Measurements from ENCODE around the gene RAB43. TPM values are rescaled to one million over a fixed set of nuclear protein-coding genes. Genes with fewer than 3 reads are reported as not detected.
A peak's percentile ranks its signal among the peaks of the same experiment; 100 is the strongest.
"Not testable (repeated sequence)": the region's sequence is repeated elsewhere in the genome, so short reads cannot be mapped to it uniquely, and the experiment has no call there.

The RAB43 gene
- total RNA-seq, 1 donor from 2014 or later: 5.1 TPM

GRCh38 chr3:129104051-129104450 lies 17.6 kb downstream of the RAB43 start:
- ATAC-seq (ENCODE audit: poor library complexity) (no peak), DNase-seq (no peak)
- intact Hi-C loops (cut with DNase I): no loop called here

GRCh38 chr3:129103296-129103695 lies 18.3 kb downstream of the RAB43 start:
- intact Hi-C loops (cut with DNase I): no loop called here
- DNase-seq (no peak), ATAC-seq (ENCODE audit: poor library complexity) (no peak)

- no peak for DNase-seq
These were observed 20.1 kb downstream of the RAB43 start for GRCh38 chr3:129101370-129102138.

GRCh38 chr3:129100274-129100673 lies 21.3 kb downstream of the RAB43 start:
- DNase-seq (no peak), ATAC-seq (ENCODE audit: poor library complexity) (no peak)
- intact Hi-C loops (cut with DNase I): no loop called here

More at GRCh38 chr3:129101370-129102138, 20.1 kb downstream of the RAB43 start:
- intact Hi-C loops (cut with DNase I): no loop called here
- ATAC-seq (ENCODE audit: poor library complexity): peak; percentile 77

GRCh38 chr3:129095285-129095684 lies 26.3 kb downstream of the RAB43 start:
- ATAC-seq (ENCODE audit: poor library complexity) (no peak), DNase-seq (no peak)
- intact Hi-C loops (cut with DNase I): loop anchor here (10.0 kb wide), 1 partner anchor 120 kb away; no protein-coding TSS in a partner anchor

DNA sequence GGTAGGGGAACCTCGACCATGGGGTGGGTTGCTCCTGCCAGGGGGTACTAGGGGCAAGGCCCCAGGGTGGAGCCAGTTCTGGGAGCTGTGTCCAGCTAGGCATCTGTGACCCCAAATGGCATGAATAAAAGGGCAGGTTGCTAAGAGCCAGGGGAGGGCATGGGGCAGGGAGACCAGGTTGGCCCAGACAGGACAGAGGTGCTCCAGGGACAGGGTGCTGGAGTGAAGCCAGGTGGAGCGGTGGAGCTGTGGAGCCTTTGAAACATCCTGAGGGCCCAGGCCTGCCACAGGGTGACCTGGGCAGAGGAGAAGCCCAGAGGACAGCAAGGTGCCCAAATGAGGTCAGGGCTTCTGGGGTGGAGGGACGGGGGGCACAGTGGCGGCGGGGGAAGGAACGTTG lies 33.3 kb downstream of the RAB43 start:
- ATAC-seq (ENCODE audit: poor library complexity): peak; percentile 60
- DNase-seq; intact Hi-C loops (cut with DNase I): not testable (repeated sequence)

GRCh38 chr3:129087904-129088303 lies 33.7 kb downstream of the RAB43 start:
- DNase-seq; intact Hi-C loops (cut with DNase I): not testable (repeated sequence)
- ATAC-seq (ENCODE audit: poor library complexity): peak; percentile 91

GRCh38 chr3:129087138-129087702 lies 34.4 kb downstream of the RAB43 start:
- intact Hi-C loops (cut with DNase I): no loop called here
- peak; percentile 67 for DNase-seq
- peak; percentile 67 for ATAC-seq (ENCODE audit: poor library complexity)

GRCh38 chr3:129085818-129086217 lies 35.8 kb downstream of the RAB43 start:
- no peak for DNase-seq
- intact Hi-C loops (cut with DNase I): no loop called here
- no peak for ATAC-seq (ENCODE audit: poor library complexity)

DNA sequence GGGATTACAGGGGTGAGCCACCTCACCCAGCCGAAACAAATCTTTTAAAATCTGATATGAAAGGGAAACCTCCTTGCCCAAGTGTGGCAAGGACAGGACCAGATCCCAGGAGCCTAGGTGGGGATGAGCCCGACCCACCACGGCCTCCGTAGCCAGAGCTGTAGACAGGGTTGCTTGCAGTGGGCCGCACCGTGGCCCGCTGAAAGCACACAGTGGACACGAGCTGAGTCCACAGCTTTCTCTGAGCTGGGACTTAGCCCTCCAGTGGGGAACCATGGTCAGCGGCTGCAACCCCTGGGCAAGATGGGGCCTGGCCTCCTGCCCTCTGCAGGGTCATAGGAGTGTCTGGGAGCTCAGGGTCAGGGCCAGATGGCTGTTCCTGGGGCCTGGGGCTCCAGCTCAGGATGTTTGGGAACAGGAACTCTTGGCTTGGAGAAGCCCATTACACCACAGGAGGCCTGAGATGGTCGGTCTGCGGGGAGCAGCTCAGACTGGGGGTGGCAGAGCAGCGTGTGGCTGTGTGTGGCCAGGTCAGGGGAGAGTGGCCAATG lies 36.4 kb downstream of the RAB43 start:
- intact Hi-C loops (cut with DNase I): no loop called here
- DNase-seq (no peak), ATAC-seq (ENCODE audit: poor library complexity) (no peak)

DNA sequence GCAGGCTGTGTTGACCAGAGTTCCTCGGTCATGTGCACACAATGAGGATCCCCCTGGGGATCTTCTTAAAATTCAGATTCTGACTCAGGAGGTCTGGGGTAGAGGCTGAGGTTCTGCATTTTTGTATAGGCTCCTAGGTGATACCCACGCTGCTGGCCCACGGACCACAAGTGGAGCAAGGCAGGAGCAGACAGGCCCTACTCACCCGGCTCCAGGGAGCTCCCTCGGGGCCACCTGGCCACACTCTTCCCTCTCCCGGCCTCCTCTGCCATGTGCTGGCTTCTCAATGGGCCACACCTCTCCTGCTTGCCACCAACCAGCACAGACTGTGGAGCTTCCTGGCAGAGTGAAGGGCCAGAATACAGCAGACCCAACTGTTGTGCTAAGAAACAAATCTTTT lies 37.1 kb downstream of the RAB43 start:
- DNase-seq: no peak
- intact Hi-C loops (cut with DNase I): no loop called here

DNA sequence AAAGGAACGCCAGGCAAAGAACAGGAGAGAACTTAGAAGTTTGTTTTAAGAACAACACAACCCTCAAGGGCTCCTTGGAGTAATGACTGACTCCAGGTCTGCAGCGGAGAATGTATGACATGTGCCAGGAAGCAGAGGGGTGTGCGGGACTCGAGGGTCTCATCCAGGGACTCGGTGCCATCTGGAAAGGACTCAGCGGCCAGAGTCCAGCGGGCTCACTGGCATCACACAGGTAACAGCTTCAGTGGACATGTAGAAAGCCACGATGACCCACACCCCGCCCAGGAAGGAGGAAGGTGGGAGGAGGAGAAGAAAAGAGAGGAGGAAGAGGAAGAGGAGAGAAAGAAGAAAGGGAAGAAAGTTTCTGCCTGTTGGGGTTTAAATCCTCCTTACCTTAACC lies 39.6 kb downstream of the RAB43 start:
- ATAC-seq (ENCODE audit: poor library complexity) (no peak), DNase-seq (no peak)
- intact Hi-C loops (cut with DNase I): no loop called here

More for the DNA sequence above, 37.1 kb downstream of the RAB43 start:
- ATAC-seq (ENCODE audit: poor library complexity): no peak

- ATAC-seq (ENCODE audit: poor library complexity) (no peak), DNase-seq (no peak)
- intact Hi-C loops (cut with DNase I): no loop called here
These were observed 40.1 kb downstream of the RAB43 start for GRCh38 chr3:129081503-129081902.

GRCh38 chr3:129078510-129078909 lies 43.1 kb downstream of the RAB43 start:
- ATAC-seq (ENCODE audit: poor library complexity) (peak; percentile 49), DNase-seq (no peak)
- intact Hi-C loops (cut with DNase I): no loop called here

DNA sequence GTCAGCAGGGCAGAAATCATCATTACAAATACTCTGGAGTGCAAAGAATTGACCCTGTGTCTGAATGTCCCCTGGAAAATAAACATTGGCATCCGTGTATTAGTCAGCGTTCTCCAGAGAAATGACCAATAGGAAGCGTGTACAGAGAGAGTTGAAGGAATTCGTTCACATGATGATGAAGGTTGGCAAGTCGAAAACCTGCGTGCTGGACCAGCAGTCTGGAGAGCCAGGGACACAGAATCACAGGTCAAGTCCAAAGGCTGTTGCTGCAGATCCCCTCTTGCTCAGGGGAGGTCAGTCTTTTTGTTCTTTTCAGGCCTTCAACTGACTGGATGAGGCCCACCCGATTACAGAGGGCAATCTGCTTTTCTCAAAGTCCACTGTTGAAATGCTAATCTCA lies 44.4 kb downstream of the RAB43 start:
- intact Hi-C loops (cut with DNase I): no loop called here
- no peak for ATAC-seq (ENCODE audit: poor library complexity)
- no peak for DNase-seq

GRCh38 chr3:129070086-129070885 lies 51.3 kb downstream of the RAB43 start:
- DNase-seq (no peak), ATAC-seq (ENCODE audit: poor library complexity) (no peak)
- intact Hi-C loops (cut with DNase I): no loop called here

DNA sequence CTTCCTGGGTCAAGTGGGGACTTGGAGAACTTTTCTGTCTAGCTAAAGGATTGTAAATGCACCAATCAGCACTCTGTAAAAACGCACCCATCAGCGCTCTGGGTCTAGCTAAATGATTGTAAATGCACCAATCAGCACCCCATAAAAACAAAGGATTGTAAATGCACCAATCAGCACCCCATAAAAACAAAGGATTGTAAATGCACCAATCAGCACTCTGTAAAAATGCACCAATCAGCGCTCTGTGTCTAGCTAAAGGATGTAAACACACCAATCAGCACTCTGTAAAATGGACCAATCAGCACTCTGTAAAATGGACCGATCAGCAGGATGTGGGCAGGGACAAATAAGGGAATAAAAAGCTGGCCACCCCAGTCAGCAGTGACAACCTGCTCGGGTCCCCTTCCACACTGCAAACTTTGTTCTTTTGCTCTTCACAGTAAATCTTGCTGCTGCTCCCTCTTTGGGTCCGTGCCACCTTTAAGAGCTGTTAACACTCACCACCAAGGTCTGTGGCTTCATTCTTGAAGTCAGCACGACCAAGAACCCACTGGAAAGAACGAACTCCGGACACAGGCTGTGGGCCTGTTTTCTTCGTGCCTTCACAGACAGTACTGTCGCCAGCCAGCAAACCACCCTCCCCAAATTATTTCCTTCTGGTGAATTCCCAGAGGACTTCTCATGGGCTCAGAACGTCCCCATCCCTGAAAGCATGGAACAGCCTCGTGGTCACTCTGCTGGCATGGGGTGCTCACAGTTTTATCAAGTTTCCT lies 52.1 kb downstream of the RAB43 start:
- DNase-seq: peak; percentile 13
- intact Hi-C loops (cut with DNase I); ATAC-seq (ENCODE audit: poor library complexity): not testable (repeated sequence)

DNA sequence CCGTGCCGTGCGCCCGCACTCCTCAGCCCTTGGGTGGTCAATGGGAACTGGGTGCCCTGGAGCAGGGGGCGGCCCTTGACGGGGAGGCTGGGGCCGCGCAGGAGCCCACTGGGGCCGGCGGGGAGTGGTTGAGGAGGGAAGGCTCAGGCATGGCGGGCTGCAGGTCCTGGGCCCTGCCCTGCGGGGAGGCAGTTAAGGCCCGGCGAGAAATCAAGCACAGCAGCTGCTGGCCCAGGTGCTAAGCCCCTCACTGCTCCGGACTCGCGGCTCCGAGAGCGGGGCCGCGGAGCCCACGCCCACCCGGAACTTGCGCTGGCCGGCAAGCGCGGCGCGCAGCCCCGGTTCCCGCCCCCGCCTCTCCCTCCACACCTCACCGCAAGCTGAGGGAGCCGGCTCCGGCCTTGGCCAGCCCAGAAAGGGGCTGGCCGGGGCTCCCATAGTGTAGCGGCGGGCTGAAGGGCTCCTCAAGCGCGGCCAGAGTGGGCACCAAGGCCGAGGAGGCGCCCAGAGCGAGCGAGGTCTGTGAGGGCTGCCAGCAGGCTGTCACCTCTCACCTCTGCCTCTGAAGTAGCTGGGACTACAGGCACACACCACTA lies 53.2 kb downstream of the RAB43 start:
- intact Hi-C loops (cut with DNase I): no loop called here
- ATAC-seq (ENCODE audit: poor library complexity) (peak; percentile 67), DNase-seq (no peak)

Data from Right ventricle myocardium superior (tissue), 1 donor.